ENCODE results near the gene RUVBL2. TPM values are rescaled to one million over a fixed set of nuclear protein-coding genes. Genes with fewer than 3 reads are reported as not detected.
"Not testable (repeated sequence)": the region's sequence is repeated elsewhere in the genome, so short reads cannot be mapped to it uniquely, and the experiment has no call there.

Gene RUVBL2
- total and polyA plus RNA-seq, 4 donors, result 29.6 to 80.1 (median 49.6) TPM

DNA sequence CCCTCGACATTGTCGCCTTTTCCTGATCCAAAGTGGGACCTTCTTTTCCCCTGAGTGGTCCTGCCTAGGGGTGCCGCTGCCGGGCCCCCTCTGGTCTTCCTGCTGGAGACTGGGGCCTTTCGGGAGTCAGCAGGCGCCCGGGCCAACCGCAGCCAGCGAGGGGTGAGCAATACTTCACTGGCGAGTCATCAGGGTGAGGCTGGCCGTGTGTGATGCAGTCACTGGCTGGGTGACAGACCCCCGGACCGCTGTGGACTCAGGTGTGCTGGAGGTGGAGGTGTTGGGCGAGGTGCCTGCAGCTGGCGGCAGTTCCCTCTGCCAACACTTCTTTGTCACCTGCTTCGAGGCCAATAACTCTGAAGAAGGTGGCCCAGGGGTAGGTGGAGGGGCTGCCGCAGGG lies 48.5 kb downstream of the RUVBL2 start:
- H3K9me3 ChIP-seq (ENCODE audit: control insufficient read depth in 4 of 4, low read length in 3 of 4), result no peaks in the 10 kb centered on the region
- no peak for DNase-seq (ENCODE audit: low spot score)
- no peak for TF ChIP-seq FOXA2 (IDR thresholded peaks at IDR 0.05)
- no peak for TF ChIP-seq HNF4A (conservative IDR thresholded peaks at IDR 0.05)
- no peak for TF ChIP-seq SP1 (IDR thresholded peaks at IDR 0.05)
- TF ChIP-seq NR2F2 (IDR thresholded peaks at IDR 0.05), result no peak
- TF ChIP-seq RAD21 (IDR thresholded peaks at IDR 0.05), result no peak
- TF ChIP-seq, protein P1, sequence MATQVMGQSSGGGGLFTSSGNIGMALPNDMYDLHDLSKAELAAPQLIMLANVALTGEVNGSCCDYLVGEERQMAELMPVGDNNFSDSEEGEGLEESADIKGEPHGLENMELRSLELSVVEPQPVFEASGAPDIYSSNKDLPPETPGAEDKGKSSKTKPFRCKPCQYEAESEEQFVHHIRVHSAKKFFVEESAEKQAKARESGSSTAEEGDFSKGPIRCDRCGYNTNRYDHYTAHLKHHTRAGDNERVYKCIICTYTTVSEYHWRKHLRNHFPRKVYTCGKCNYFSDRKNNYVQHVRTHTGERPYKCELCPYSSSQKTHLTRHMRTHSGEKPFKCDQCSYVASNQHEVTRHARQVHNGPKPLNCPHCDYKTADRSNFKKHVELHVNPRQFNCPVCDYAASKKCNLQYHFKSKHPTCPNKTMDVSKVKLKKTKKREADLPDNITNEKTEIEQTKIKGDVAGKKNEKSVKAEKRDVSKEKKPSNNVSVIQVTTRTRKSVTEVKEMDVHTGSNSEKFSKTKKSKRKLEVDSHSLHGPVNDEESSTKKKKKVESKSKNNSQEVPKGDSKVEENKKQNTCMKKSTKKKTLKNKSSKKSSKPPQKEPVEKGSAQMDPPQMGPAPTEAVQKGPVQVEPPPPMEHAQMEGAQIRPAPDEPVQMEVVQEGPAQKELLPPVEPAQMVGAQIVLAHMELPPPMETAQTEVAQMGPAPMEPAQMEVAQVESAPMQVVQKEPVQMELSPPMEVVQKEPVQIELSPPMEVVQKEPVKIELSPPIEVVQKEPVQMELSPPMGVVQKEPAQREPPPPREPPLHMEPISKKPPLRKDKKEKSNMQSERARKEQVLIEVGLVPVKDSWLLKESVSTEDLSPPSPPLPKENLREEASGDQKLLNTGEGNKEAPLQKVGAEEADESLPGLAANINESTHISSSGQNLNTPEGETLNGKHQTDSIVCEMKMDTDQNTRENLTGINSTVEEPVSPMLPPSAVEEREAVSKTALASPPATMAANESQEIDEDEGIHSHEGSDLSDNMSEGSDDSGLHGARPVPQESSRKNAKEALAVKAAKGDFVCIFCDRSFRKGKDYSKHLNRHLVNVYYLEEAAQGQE (IDR thresholded peaks at IDR 0.05), result no peak
- no peak for TF ChIP-seq EGR1 (IDR thresholded peaks at IDR 0.05; ENCODE audit: low read depth in 2 of 2)
- TF ChIP-seq RXRA (IDR thresholded peaks at IDR 0.05), result no peak
- TF ChIP-seq TAF1 (conservative IDR thresholded peaks at IDR 0.05), result no peak
- no peaks in the 10 kb centered on the region for H3K36me3 ChIP-seq (ENCODE audit: control insufficient read depth in 4 of 4, insufficient read depth in 3 of 4, low read depth in 1 of 4, low read length in 3 of 4)
- H3K27me3 ChIP-seq (ENCODE audit: control insufficient read depth in 4 of 4, insufficient read depth in 4 of 4, low read length in 3 of 4), result no peaks in the 10 kb centered on the region
- no peaks in the 10 kb centered on the region for H3K4me1 ChIP-seq (ENCODE audit: control insufficient read depth in 4 of 4, insufficient read depth in 4 of 4, low read length in 3 of 4)
- 81% methylated on average over 17 of the region's 17 CpGs for WGBS
- no peak overlapping the region for H3K27ac ChIP-seq (ENCODE audit: low read depth in 1 of 2, low read length in 2 of 2)
- no peak overlapping the region for H3K4me3 ChIP-seq (ENCODE audit: low read depth in 1 of 3, low read length in 3 of 3)
- H3K9ac ChIP-seq (ENCODE audit: low read depth in 1 of 2, low read length in 2 of 2), result no peak overlapping the region

- not testable (repeated sequence) for H3K9ac ChIP-seq (ENCODE audit: low read depth in 1 of 2, low read length in 2 of 2); H3K9me3 ChIP-seq (ENCODE audit: control insufficient read depth in 4 of 4, low read length in 3 of 4); H3K27ac ChIP-seq (ENCODE audit: low read depth in 1 of 2, low read length in 2 of 2); H3K27me3 ChIP-seq (ENCODE audit: control insufficient read depth in 4 of 4, insufficient read depth in 4 of 4, low read length in 3 of 4); H3K36me3 ChIP-seq (ENCODE audit: control insufficient read depth in 4 of 4, insufficient read depth in 3 of 4, low read depth in 1 of 4, low read length in 3 of 4); DNase-seq (ENCODE audit: low spot score); H3K4me1 ChIP-seq (ENCODE audit: control insufficient read depth in 4 of 4, insufficient read depth in 4 of 4, low read length in 3 of 4); H3K4me3 ChIP-seq (ENCODE audit: low read depth in 1 of 3, low read length in 3 of 3)
- WGBS, result 94% methylated on average over 4 of the region's 4 CpGs
These were observed 49.0 kb downstream of the RUVBL2 start for GRCh38 chr19:49042666-49043065.

DNA sequence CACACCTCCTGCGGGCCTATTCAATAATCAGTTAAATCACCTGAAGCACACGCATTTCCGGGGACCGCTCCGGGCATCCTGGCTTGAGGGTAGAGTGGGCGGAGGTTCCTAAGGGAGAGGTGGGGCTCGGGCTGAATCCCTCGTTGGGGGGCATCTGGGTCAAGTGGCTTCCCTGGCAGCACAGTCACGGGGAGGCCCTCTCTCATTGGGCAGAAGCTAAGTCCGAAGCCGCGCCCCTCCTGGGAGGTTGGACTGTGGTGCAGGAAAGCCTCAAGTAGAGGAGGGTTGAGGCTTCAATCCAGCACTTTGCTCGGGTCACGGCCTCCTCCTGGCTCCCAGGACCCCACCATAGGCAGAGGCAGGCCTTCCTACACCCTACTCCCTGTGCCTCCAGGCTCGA lies 49.9 kb downstream of the RUVBL2 start, which contains the start of gene CGB5:
Gene CGB5, plus strand, starts transcription at position 301 of the 400 bp plus-strand sequence. CDS start 362 bp downstream, outside the sequence.
- H3K4me1 ChIP-seq (ENCODE audit: control insufficient read depth in 4 of 4, insufficient read depth in 4 of 4, low read length in 3 of 4); H3K9me3 ChIP-seq (ENCODE audit: control insufficient read depth in 4 of 4, low read length in 3 of 4); H3K9ac ChIP-seq (ENCODE audit: low read depth in 1 of 2, low read length in 2 of 2); H3K36me3 ChIP-seq (ENCODE audit: control insufficient read depth in 4 of 4, insufficient read depth in 3 of 4, low read depth in 1 of 4, low read length in 3 of 4); H3K27ac ChIP-seq (ENCODE audit: low read depth in 1 of 2, low read length in 2 of 2); H3K4me3 ChIP-seq (ENCODE audit: low read depth in 1 of 3, low read length in 3 of 3); DNase-seq (ENCODE audit: low spot score); H3K27me3 ChIP-seq (ENCODE audit: control insufficient read depth in 4 of 4, insufficient read depth in 4 of 4, low read length in 3 of 4): not testable (repeated sequence)
- WGBS, result 73% methylated on average over 15 of the region's 15 CpGs

GRCh38 chr19:49049011-49049410 lies 55.3 kb downstream of the RUVBL2 start, which contains the start of gene CGB8:
CGB8 (minus strand) TSS chr19:49049111; CDS start chr19:49048739, 372 bp downstream.
- H3K9me3 ChIP-seq (ENCODE audit: control insufficient read depth in 4 of 4, low read length in 3 of 4); DNase-seq (ENCODE audit: low spot score); H3K4me3 ChIP-seq (ENCODE audit: low read depth in 1 of 3, low read length in 3 of 3); H3K27me3 ChIP-seq (ENCODE audit: control insufficient read depth in 4 of 4, insufficient read depth in 4 of 4, low read length in 3 of 4); H3K36me3 ChIP-seq (ENCODE audit: control insufficient read depth in 4 of 4, insufficient read depth in 3 of 4, low read depth in 1 of 4, low read length in 3 of 4); H3K4me1 ChIP-seq (ENCODE audit: control insufficient read depth in 4 of 4, insufficient read depth in 4 of 4, low read length in 3 of 4); H3K9ac ChIP-seq (ENCODE audit: low read depth in 1 of 2, low read length in 2 of 2); H3K27ac ChIP-seq (ENCODE audit: low read depth in 1 of 2, low read length in 2 of 2): not testable (repeated sequence)
- 73% methylated on average over 12 of the region's 12 CpGs for WGBS

GRCh38 chr19:49049834-49050233 lies 56.1 kb downstream of the RUVBL2 start:
- 80% methylated on average over 3 of the region's 4 CpGs for WGBS
- H3K4me1 ChIP-seq (ENCODE audit: control insufficient read depth in 4 of 4, insufficient read depth in 4 of 4, low read length in 3 of 4); DNase-seq (ENCODE audit: low spot score); H3K27me3 ChIP-seq (ENCODE audit: control insufficient read depth in 4 of 4, insufficient read depth in 4 of 4, low read length in 3 of 4); H3K27ac ChIP-seq (ENCODE audit: low read depth in 1 of 2, low read length in 2 of 2); H3K9ac ChIP-seq (ENCODE audit: low read depth in 1 of 2, low read length in 2 of 2); H3K4me3 ChIP-seq (ENCODE audit: low read depth in 1 of 3, low read length in 3 of 3); H3K9me3 ChIP-seq (ENCODE audit: control insufficient read depth in 4 of 4, low read length in 3 of 4); H3K36me3 ChIP-seq (ENCODE audit: control insufficient read depth in 4 of 4, insufficient read depth in 3 of 4, low read depth in 1 of 4, low read length in 3 of 4): not testable (repeated sequence)

DNA sequence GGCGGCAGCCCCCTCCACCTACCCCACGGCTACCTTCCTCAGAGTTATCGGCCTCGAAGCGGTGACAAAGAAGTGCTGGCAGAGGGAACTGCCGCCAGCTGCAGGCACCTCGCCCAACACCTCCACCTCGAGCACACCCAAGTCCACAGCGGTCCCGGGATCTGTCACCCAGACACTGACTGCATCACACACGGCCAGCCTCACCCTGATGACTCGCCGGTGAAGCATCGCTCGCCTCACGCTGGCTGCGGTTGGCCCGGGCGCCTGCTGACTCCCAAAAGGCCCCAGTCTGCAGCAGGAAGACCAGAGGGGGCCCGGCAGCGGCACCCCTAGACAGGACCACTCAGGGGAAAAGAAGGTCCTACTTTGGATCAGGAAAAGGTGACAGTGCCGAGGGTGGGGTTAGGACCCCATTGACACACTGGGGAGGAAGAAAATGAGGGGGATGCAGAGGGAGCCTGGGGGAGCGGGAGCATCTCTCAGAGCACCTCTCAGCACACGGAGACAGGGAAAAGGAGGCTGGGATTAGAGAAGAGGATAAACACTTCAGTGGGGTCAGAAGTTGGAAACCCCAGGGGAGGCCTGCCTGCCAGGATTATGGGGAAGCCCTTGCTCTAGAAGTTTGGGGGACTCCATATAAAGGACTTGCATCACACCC lies 56.8 kb downstream of the RUVBL2 start:
- not testable (repeated sequence) for H3K4me1 ChIP-seq (ENCODE audit: control insufficient read depth in 4 of 4, insufficient read depth in 4 of 4, low read length in 3 of 4); H3K36me3 ChIP-seq (ENCODE audit: control insufficient read depth in 4 of 4, insufficient read depth in 3 of 4, low read depth in 1 of 4, low read length in 3 of 4); H3K9me3 ChIP-seq (ENCODE audit: control insufficient read depth in 4 of 4, low read length in 3 of 4); H3K4me3 ChIP-seq (ENCODE audit: low read depth in 1 of 3, low read length in 3 of 3); DNase-seq (ENCODE audit: low spot score); H3K27ac ChIP-seq (ENCODE audit: low read depth in 1 of 2, low read length in 2 of 2); H3K9ac ChIP-seq (ENCODE audit: low read depth in 1 of 2, low read length in 2 of 2); H3K27me3 ChIP-seq (ENCODE audit: control insufficient read depth in 4 of 4, insufficient read depth in 4 of 4, low read length in 3 of 4)
- WGBS, result 78% methylated on average over 24 of the region's 24 CpGs
